ENCODE measurements around the gene PTPRU. TPM values are rescaled to one million over a fixed set of nuclear protein-coding genes. Genes with fewer than 3 reads are reported as not detected.

Gene PTPRU
- total and polyA plus RNA-seq, 4 donors: 1.6 to 15.1 (median 6.0) TPM

DNA sequence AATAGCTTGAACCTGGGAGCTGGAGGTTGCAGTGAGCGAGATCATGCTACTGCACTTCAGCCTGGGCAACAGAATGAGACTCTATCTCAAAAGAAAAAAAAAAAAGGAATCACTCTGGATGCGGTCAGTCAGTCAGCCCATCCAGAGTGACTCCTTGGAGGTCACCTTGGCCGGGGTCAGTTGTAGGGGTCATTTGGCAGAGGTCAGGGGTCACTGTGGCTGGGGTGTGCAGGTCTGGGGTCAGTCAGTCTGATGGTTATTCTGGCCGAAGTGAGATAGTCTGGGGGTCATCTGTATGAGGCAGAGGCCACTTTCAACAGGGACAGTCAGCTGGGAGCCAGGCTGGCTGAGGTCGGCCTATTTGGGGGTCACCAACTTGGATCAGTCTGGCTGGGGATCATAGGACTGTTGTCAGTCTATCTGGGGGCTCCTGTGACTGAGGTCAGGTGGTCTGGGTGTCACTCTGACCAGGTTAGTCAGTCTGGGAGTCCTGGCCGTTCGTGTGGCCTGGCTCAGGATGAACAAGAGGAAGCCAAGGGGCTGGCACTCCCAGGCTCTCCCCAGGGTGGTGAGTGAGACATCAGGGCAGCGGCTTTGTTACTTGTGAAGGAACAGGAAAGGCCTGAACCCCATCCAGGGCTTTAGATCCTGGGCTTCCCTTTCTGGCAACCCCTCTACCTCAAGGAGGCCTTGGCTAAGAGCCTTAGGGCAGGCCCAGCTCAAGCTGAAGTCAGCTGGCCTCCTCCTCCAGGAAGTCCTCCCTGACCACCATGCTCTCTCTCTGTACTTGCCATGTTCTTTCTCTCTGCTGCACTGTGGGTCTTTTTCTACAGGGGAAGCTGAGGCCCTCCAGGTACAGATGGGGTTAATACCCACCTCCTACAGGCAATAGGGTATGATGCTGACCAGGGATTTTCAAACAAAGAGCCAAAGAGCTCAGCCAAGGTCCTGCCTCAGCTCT, 15.1 kb downstream of the PTPRU start:
- H3K27ac ChIP-seq (ENCODE audit: low read depth in 1 of 2, low read length in 2 of 2): no peak overlapping the region
- H3K27me3 ChIP-seq (ENCODE audit: control insufficient read depth in 4 of 4, insufficient read depth in 4 of 4, low read length in 3 of 4): no peaks in the 10 kb centered on the region
- no peak for TF ChIP-seq SP1 (IDR thresholded peaks at IDR 0.05)
- no peak for TF ChIP-seq RXRA (IDR thresholded peaks at IDR 0.05)
- no peak overlapping the region for H3K9ac ChIP-seq (ENCODE audit: low read depth in 1 of 2, low read length in 2 of 2)
- H3K4me1 ChIP-seq (ENCODE audit: control insufficient read depth in 4 of 4, insufficient read depth in 4 of 4, low read length in 3 of 4): peaks cover 6 to 22% (median 16%) of the 10 kb centered on the region in 4 donors
- no peaks in the 10 kb centered on the region for H3K9me3 ChIP-seq (ENCODE audit: control insufficient read depth in 4 of 4, low read length in 3 of 4)
- WGBS: 89% methylated on average over 8 of the region's 8 CpGs
- no peaks in the 10 kb centered on the region for H3K36me3 ChIP-seq (ENCODE audit: control insufficient read depth in 4 of 4, insufficient read depth in 3 of 4, low read depth in 1 of 4, low read length in 3 of 4)
- no peak overlapping the region for H3K4me3 ChIP-seq (ENCODE audit: low read depth in 1 of 3, low read length in 3 of 3)
- no peak for DNase-seq (ENCODE audit: low spot score)

DNA sequence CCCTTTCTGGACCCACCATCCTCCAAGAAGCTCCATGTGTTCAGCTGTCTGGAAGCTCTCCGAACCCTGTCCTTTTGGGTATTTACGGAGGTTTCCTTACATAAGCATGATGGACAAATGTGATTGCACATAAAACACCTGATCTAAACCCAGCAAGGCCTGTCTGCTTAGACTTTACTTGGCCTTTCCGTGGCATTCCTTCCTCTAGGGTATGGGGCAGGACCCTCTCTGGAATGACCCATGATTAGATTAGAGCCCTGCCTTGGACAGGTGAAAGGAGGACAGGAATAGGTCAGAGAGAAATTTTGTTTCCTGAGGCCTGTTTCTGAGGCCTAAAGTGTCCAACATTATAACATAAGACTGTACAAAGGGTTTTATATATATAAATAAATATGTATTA, 16.9 kb downstream of the PTPRU start:
- 96% methylated on average over 3 of the region's 3 CpGs for WGBS
- no peak for DNase-seq (ENCODE audit: low spot score)
- H3K9me3 ChIP-seq (ENCODE audit: control insufficient read depth in 4 of 4, low read length in 3 of 4): no peaks in the 10 kb centered on the region
- H3K27ac ChIP-seq (ENCODE audit: low read depth in 1 of 2, low read length in 2 of 2): no peak overlapping the region
- H3K9ac ChIP-seq (ENCODE audit: low read depth in 1 of 2, low read length in 2 of 2): no peak overlapping the region
- peaks cover 5 to 28% (median 14%) of the 10 kb centered on the region in 4 donors for H3K4me1 ChIP-seq (ENCODE audit: control insufficient read depth in 4 of 4, insufficient read depth in 4 of 4, low read length in 3 of 4)
- no peaks in the 10 kb centered on the region for H3K36me3 ChIP-seq (ENCODE audit: control insufficient read depth in 4 of 4, insufficient read depth in 3 of 4, low read depth in 1 of 4, low read length in 3 of 4)
- H3K27me3 ChIP-seq (ENCODE audit: control insufficient read depth in 4 of 4, insufficient read depth in 4 of 4, low read length in 3 of 4): no peaks in the 10 kb centered on the region
- TF ChIP-seq EGR1 (IDR thresholded peaks at IDR 0.05; ENCODE audit: low read depth in 2 of 2): no peak
- no peak for TF ChIP-seq YY1 (IDR thresholded peaks at IDR 0.05)
- no peak for TF ChIP-seq NR2F2 (IDR thresholded peaks at IDR 0.05)
- no peak for TF ChIP-seq FOXA1 (IDR thresholded peaks at IDR 0.05)
- no peak for TF ChIP-seq RAD21 (IDR thresholded peaks at IDR 0.05)
- TF ChIP-seq, protein P1, sequence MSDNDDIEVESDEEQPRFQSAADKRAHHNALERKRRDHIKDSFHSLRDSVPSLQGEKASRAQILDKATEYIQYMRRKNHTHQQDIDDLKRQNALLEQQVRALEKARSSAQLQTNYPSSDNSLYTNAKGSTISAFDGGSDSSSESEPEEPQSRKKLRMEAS (IDR thresholded peaks at IDR 0.05): no peak
- no peak for TF ChIP-seq HNF4G (IDR thresholded peaks at IDR 0.05)
- no peak overlapping the region for H3K4me3 ChIP-seq (ENCODE audit: low read depth in 1 of 3, low read length in 3 of 3)

DNA sequence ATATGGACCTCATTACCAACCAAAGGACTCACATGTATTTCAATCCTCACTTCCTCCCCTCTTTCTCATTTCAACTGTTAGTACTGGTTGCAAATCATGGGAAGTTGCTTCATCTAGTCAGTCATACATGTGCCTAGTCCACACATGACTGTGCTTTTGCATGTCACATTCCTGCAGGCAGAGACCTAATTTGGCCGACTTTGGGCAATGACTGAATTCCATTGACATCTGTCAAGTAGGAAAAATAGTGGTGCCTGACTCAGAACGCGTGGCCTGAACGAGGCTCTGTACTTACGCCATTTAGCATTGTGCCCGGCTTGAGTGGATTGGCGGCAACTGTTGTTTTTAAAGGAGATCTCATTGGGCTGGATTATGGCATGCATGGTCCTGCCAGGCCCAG, 18.0 kb downstream of the PTPRU start:
- H3K9ac ChIP-seq (ENCODE audit: low read depth in 1 of 2, low read length in 2 of 2): no peak overlapping the region
- no peaks in the 10 kb centered on the region for H3K36me3 ChIP-seq (ENCODE audit: control insufficient read depth in 4 of 4, insufficient read depth in 3 of 4, low read depth in 1 of 4, low read length in 3 of 4)
- H3K9me3 ChIP-seq (ENCODE audit: control insufficient read depth in 4 of 4, low read length in 3 of 4): no peaks in the 10 kb centered on the region
- no peak overlapping the region for H3K27ac ChIP-seq (ENCODE audit: low read depth in 1 of 2, low read length in 2 of 2)
- H3K27me3 ChIP-seq (ENCODE audit: control insufficient read depth in 4 of 4, insufficient read depth in 4 of 4, low read length in 3 of 4): no peaks in the 10 kb centered on the region
- no peak for DNase-seq (ENCODE audit: low spot score)
- H3K4me3 ChIP-seq (ENCODE audit: low read depth in 1 of 3, low read length in 3 of 3): no peak overlapping the region
- WGBS: 96% methylated on average over 7 of the region's 7 CpGs
- no peak for TF ChIP-seq YY1 (IDR thresholded peaks at IDR 0.05)
- TF ChIP-seq NR2F2 (IDR thresholded peaks at IDR 0.05): no peak
- TF ChIP-seq, protein P2, sequence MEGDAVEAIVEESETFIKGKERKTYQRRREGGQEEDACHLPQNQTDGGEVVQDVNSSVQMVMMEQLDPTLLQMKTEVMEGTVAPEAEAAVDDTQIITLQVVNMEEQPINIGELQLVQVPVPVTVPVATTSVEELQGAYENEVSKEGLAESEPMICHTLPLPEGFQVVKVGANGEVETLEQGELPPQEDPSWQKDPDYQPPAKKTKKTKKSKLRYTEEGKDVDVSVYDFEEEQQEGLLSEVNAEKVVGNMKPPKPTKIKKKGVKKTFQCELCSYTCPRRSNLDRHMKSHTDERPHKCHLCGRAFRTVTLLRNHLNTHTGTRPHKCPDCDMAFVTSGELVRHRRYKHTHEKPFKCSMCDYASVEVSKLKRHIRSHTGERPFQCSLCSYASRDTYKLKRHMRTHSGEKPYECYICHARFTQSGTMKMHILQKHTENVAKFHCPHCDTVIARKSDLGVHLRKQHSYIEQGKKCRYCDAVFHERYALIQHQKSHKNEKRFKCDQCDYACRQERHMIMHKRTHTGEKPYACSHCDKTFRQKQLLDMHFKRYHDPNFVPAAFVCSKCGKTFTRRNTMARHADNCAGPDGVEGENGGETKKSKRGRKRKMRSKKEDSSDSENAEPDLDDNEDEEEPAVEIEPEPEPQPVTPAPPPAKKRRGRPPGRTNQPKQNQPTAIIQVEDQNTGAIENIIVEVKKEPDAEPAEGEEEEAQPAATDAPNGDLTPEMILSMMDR (IDR thresholded peaks at IDR 0.05; ENCODE audit: low read depth, low read length, missing input control): no peak
- TF ChIP-seq HNF4G (IDR thresholded peaks at IDR 0.05): no peak
- TF ChIP-seq FOXA1 (IDR thresholded peaks at IDR 0.05): no peak
- H3K4me1 ChIP-seq (ENCODE audit: control insufficient read depth in 4 of 4, insufficient read depth in 4 of 4, low read length in 3 of 4): peaks cover 11 to 28% (median 14%) of the 10 kb centered on the region in 4 donors
